ENCODE data around the gene TNFRSF1A. TPM values are rescaled to one million over a fixed set of nuclear protein-coding genes. Genes with fewer than 3 reads are reported as not detected.

TNFRSF1A gene
- total RNA-seq, 1 donor from 2014 or later: 79.1 TPM

DNA sequence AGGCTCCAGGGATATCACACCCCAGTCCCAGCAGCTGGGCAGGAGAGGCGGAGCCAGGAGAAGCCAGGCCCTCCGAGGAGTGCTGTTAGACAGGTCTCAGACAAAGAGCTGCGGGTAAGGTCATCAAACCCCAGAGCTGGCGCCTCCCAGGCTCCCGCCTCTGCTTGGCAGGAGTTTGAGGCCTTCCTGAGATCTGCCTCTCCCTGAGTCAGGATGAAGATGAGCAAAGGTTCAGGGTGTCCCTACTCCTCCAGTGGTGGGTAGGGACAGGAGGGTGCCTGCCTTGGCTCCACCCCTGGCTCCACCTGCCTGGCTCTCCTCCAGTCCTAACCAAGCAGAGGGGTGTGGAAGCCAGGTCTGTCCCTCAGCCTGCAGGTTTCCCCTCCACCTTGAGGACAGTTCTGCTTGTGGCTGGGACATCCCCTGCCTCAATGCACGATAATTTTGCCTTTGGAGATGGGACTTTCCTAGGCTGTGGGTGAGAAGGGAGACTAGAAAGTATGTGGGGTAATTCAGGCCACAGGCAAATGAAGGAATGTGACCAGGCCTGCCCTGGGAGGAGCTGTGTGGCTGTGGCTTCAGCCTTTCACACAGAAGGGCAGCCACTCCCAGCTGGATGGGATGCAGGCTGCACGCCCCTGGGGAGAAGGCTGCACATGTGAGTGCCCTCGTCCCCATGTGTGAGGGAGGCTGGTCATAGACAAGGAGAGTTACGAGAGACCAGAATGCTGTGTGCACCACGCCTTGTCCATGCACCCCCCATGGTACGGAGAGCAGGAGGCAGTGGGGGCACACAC is 29.1 kb downstream of the TNFRSF1A start:
- DNase-seq (ENCODE audit: extremely low spot score, unreplicated experiment): peak; percentile 75
- peaks cover 6% of the 10 kb centered on the region for H3K4me1 Mint-ChIP-seq (ENCODE audit: unreplicated experiment)
- peaks cover 6% of the 10 kb centered on the region for H3K27me3 Mint-ChIP-seq
- peaks cover 6% of the 10 kb centered on the region for H3K36me3 Mint-ChIP-seq
- H3K27ac Mint-ChIP-seq: peak overlapping the region; percentile 99
- TF ChIP-seq, protein P1, sequence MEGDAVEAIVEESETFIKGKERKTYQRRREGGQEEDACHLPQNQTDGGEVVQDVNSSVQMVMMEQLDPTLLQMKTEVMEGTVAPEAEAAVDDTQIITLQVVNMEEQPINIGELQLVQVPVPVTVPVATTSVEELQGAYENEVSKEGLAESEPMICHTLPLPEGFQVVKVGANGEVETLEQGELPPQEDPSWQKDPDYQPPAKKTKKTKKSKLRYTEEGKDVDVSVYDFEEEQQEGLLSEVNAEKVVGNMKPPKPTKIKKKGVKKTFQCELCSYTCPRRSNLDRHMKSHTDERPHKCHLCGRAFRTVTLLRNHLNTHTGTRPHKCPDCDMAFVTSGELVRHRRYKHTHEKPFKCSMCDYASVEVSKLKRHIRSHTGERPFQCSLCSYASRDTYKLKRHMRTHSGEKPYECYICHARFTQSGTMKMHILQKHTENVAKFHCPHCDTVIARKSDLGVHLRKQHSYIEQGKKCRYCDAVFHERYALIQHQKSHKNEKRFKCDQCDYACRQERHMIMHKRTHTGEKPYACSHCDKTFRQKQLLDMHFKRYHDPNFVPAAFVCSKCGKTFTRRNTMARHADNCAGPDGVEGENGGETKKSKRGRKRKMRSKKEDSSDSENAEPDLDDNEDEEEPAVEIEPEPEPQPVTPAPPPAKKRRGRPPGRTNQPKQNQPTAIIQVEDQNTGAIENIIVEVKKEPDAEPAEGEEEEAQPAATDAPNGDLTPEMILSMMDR (conservative IDR thresholded peaks at IDR 0.05): no peak
- no peaks in the 10 kb centered on the region for H3K9me3 Mint-ChIP-seq
- H3K4me3 Mint-ChIP-seq: peak overlapping the region; percentile 69

GRCh38 chr12:6311822-6312528 is 29.9 kb downstream of the TNFRSF1A start:
- no peak for DNase-seq (ENCODE audit: extremely low spot score, unreplicated experiment)
- TF ChIP-seq, protein P1 (conservative IDR thresholded peaks at IDR 0.05): no peak
- Mint-ChIP-seq H3K27ac (peak overlapping the region; percentile 99), H3K27me3 (peaks cover 6% of the 10 kb centered on the region), H3K4me1 (ENCODE audit: unreplicated experiment) (peaks cover 6% of the 10 kb centered on the region), H3K9me3 (no peaks in the 10 kb centered on the region), H3K4me3 (peak overlapping the region; percentile 69), H3K36me3 (peaks cover 6% of the 10 kb centered on the region)

GRCh38 chr12:6310771-6311610 is 30.9 kb downstream of the TNFRSF1A start:
- no peak for DNase-seq (ENCODE audit: extremely low spot score, unreplicated experiment)
- TF ChIP-seq, protein P1 (conservative IDR thresholded peaks at IDR 0.05): no peak
- H3K4me1 Mint-ChIP-seq (ENCODE audit: unreplicated experiment): peaks cover 6% of the 10 kb centered on the region
- H3K4me3 Mint-ChIP-seq: peak overlapping the region; percentile 79
- H3K9me3 Mint-ChIP-seq: no peaks in the 10 kb centered on the region
- H3K27ac Mint-ChIP-seq: peak overlapping the region; percentile 83
- H3K36me3 Mint-ChIP-seq: peaks cover 6% of the 10 kb centered on the region
- peaks cover 6% of the 10 kb centered on the region for H3K27me3 Mint-ChIP-seq

GRCh38 chr12:6307529-6307928 is 34.3 kb downstream of the TNFRSF1A start:
- peaks cover 10% of the 10 kb centered on the region for H3K27me3 Mint-ChIP-seq
- H3K27ac Mint-ChIP-seq: peak overlapping the region; percentile 8
- TF ChIP-seq, protein P1 (conservative IDR thresholded peaks at IDR 0.05): no peak
- H3K36me3 Mint-ChIP-seq: no peaks in the 10 kb centered on the region
- DNase-seq (ENCODE audit: extremely low spot score, unreplicated experiment): no peak
- H3K4me1 Mint-ChIP-seq (ENCODE audit: unreplicated experiment): no peaks in the 10 kb centered on the region
- no peaks in the 10 kb centered on the region for H3K9me3 Mint-ChIP-seq
- H3K4me3 Mint-ChIP-seq: peak overlapping the region; percentile 50

- no peak for DNase-seq (ENCODE audit: extremely low spot score, unreplicated experiment)
- Mint-ChIP-seq H3K27ac (peak overlapping the region; percentile 65), H3K4me3 (peak overlapping the region; percentile 18), H3K36me3 (no peaks in the 10 kb centered on the region), H3K9me3 (no peaks in the 10 kb centered on the region), H3K27me3 (peaks cover 13% of the 10 kb centered on the region), H3K4me1 (ENCODE audit: unreplicated experiment) (no peaks in the 10 kb centered on the region)
- TF ChIP-seq, protein P1 (conservative IDR thresholded peaks at IDR 0.05): no peak
Observed at GRCh38 chr12:6306599-6307220, 35.2 kb downstream of the TNFRSF1A start.
